GM12865 (cell line): ENCODE measurements around the gene FRMD3.

ENCODE experiments used
- DNase-seq: peaks from one replicate; pipeline ENCODE4 v3.0.0; 2010; ENCODE audit warnings: low read depth
- H3K4me3 ChIP-seq: 2 replicates; pipeline ENCODE4 v1.5.1; 2011; ENCODE audit warnings: mild to moderate bottlenecking, low read depth, low read length, control low read depth
- CTCF ChIP-seq: IDR thresholded peaks from 2 replicates; pipeline ENCODE4 v1.5.1; 2011; ENCODE audit warnings: low read length, control low read depth, low read depth, inconsistent platforms; ENCODE audit not compliant: insufficient read depth; ENCODE audit errors: missing control alignments

FRMD3 gene

GRCh38 chr9:83238871-83239640 lies 299.1 kb downstream of the FRMD3 start:
- TF ChIP-seq CTCF, result no peak
- H3K4me3 ChIP-seq, result no peak overlapping the region
- DNase-seq, result no peak

GRCh38 chr9:83236029-83236696 lies 302.0 kb downstream of the FRMD3 start:
- no peak overlapping the region for H3K4me3 ChIP-seq
- no peak for TF ChIP-seq CTCF

GRCh38 chr9:83235526-83235925 lies 302.7 kb downstream of the FRMD3 start:
- TF ChIP-seq CTCF, result no peak
- H3K4me3 ChIP-seq, result no peak overlapping the region
- no peak for DNase-seq

More at GRCh38 chr9:83236029-83236696, 302.0 kb downstream of the FRMD3 start:
- no peak for DNase-seq

GRCh38 chr9:83234541-83234940 lies 303.7 kb downstream of the FRMD3 start:
- no peak for TF ChIP-seq CTCF
- DNase-seq, result no peak
- no peak overlapping the region for H3K4me3 ChIP-seq

GRCh38 chr9:83233647-83234046 lies 304.6 kb downstream of the FRMD3 start:
- TF ChIP-seq CTCF, result no peak
- DNase-seq, result no peak
- H3K4me3 ChIP-seq, result no peak overlapping the region

GRCh38 chr9:83231039-83231438 lies 307.2 kb downstream of the FRMD3 start:
- DNase-seq, result peak; percentile 61
- TF ChIP-seq CTCF, result peak; percentile 46
- no peak overlapping the region for H3K4me3 ChIP-seq
